ENCODE results near the gene EVPL. TPM values are rescaled to one million over a fixed set of nuclear protein-coding genes. Genes with fewer than 3 reads are reported as not detected.

EVPL gene
- polyA plus RNA-seq, 1 donor = 63.2 TPM

- H3K27me3 ChIP-seq (ENCODE audit: control insufficient read depth, insufficient read depth, low read length) = no peaks in the 10 kb centered on the region
- H3K4me1 ChIP-seq (ENCODE audit: control insufficient read depth, insufficient read depth, low read length) = peaks cover 7% of the 10 kb centered on the region
- 100% methylated on average over 3 of the region's 56 CpGs for WGBS (ENCODE audit: insufficient coverage, low lambda C conversion rate)
- H3K9me3 ChIP-seq (ENCODE audit: control insufficient read depth, low read depth, low read length) = peaks cover 20% of the 10 kb centered on the region
- no peak for DNase-seq
- no peak overlapping the region for H3K4me3 ChIP-seq (ENCODE audit: low read length)
- peaks cover 76% of the 10 kb centered on the region for H3K36me3 ChIP-seq (ENCODE audit: control insufficient read depth, insufficient read depth, low read length)
- no peak overlapping the region for H3K27ac ChIP-seq (ENCODE audit: low read length)
Measured at GRCh38 chr17:76008630-76009425, 18.3 kb downstream of the EVPL start.

GRCh38 chr17:76008208-76008607 is 18.9 kb downstream of the EVPL start:
- H3K27me3 ChIP-seq (ENCODE audit: control insufficient read depth, insufficient read depth, low read length) = no peaks in the 10 kb centered on the region
- H3K9me3 ChIP-seq (ENCODE audit: control insufficient read depth, low read depth, low read length) = peaks cover 20% of the 10 kb centered on the region
- WGBS (ENCODE audit: insufficient coverage, low lambda C conversion rate) = no CpG with 5 or more reads among the region's 36 CpGs
- DNase-seq = no peak
- no peak overlapping the region for H3K27ac ChIP-seq (ENCODE audit: low read length)
- peaks cover 71% of the 10 kb centered on the region for H3K36me3 ChIP-seq (ENCODE audit: control insufficient read depth, insufficient read depth, low read length)
- no peak overlapping the region for H3K4me3 ChIP-seq (ENCODE audit: low read length)
- H3K4me1 ChIP-seq (ENCODE audit: control insufficient read depth, insufficient read depth, low read length) = peaks cover 12% of the 10 kb centered on the region

- peaks cover 16% of the 10 kb centered on the region for H3K4me1 ChIP-seq (ENCODE audit: control insufficient read depth, insufficient read depth, low read length)
- no peaks in the 10 kb centered on the region for H3K27me3 ChIP-seq (ENCODE audit: control insufficient read depth, insufficient read depth, low read length)
- H3K4me3 ChIP-seq (ENCODE audit: low read length) = no peak overlapping the region
- WGBS (ENCODE audit: insufficient coverage, low lambda C conversion rate) = no CpG with 5 or more reads among the region's 16 CpGs
- H3K36me3 ChIP-seq (ENCODE audit: control insufficient read depth, insufficient read depth, low read length) = peaks cover 71% of the 10 kb centered on the region
- DNase-seq = no peak
- no peak overlapping the region for H3K27ac ChIP-seq (ENCODE audit: low read length)
- H3K9me3 ChIP-seq (ENCODE audit: control insufficient read depth, low read depth, low read length) = peaks cover 20% of the 10 kb centered on the region
Measured at GRCh38 chr17:76007850-76008165, 19.3 kb downstream of the EVPL start.

GRCh38 chr17:76007131-76007849 is 19.8 kb downstream of the EVPL start:
- no peak overlapping the region for H3K27ac ChIP-seq (ENCODE audit: low read length)
- no CpG with 5 or more reads among the region's 39 CpGs for WGBS (ENCODE audit: insufficient coverage, low lambda C conversion rate)
- no peaks in the 10 kb centered on the region for H3K27me3 ChIP-seq (ENCODE audit: control insufficient read depth, insufficient read depth, low read length)
- DNase-seq = no peak
- H3K9me3 ChIP-seq (ENCODE audit: control insufficient read depth, low read depth, low read length) = peaks cover 20% of the 10 kb centered on the region
- no peak overlapping the region for H3K4me3 ChIP-seq (ENCODE audit: low read length)
- peaks cover 18% of the 10 kb centered on the region for H3K4me1 ChIP-seq (ENCODE audit: control insufficient read depth, insufficient read depth, low read length)
- H3K36me3 ChIP-seq (ENCODE audit: control insufficient read depth, insufficient read depth, low read length) = peaks cover 74% of the 10 kb centered on the region

- no peak overlapping the region for H3K4me3 ChIP-seq (ENCODE audit: low read length)
- peak; percentile 49 to 51 for DNase-seq
- H3K27ac ChIP-seq (ENCODE audit: low read length) = no peak overlapping the region
- H3K4me1 ChIP-seq (ENCODE audit: control insufficient read depth, insufficient read depth, low read length) = peaks cover 24% of the 10 kb centered on the region
- peaks cover 22% of the 10 kb centered on the region for H3K9me3 ChIP-seq (ENCODE audit: control insufficient read depth, low read depth, low read length)
- no peaks in the 10 kb centered on the region for H3K27me3 ChIP-seq (ENCODE audit: control insufficient read depth, insufficient read depth, low read length)
- peaks cover 71% of the 10 kb centered on the region for H3K36me3 ChIP-seq (ENCODE audit: control insufficient read depth, insufficient read depth, low read length)
- WGBS (ENCODE audit: insufficient coverage, low lambda C conversion rate) = no CpG with 5 or more reads among the region's 16 CpGs
Measured at GRCh38 chr17:76005263-76006149, 21.6 kb downstream of the EVPL start.

GRCh38 chr17:76004750-76005262 is 22.3 kb downstream of the EVPL start:
- no peak for DNase-seq
- no peak overlapping the region for H3K27ac ChIP-seq (ENCODE audit: low read length)
- H3K4me1 ChIP-seq (ENCODE audit: control insufficient read depth, insufficient read depth, low read length) = peaks cover 28% of the 10 kb centered on the region
- WGBS (ENCODE audit: insufficient coverage, low lambda C conversion rate) = no CpG with 5 or more reads among the region's 8 CpGs
- peaks cover 22% of the 10 kb centered on the region for H3K9me3 ChIP-seq (ENCODE audit: control insufficient read depth, low read depth, low read length)
- H3K27me3 ChIP-seq (ENCODE audit: control insufficient read depth, insufficient read depth, low read length) = no peaks in the 10 kb centered on the region
- no peak overlapping the region for H3K4me3 ChIP-seq (ENCODE audit: low read length)
- peaks cover 71% of the 10 kb centered on the region for H3K36me3 ChIP-seq (ENCODE audit: control insufficient read depth, insufficient read depth, low read length)

- H3K27me3 ChIP-seq (ENCODE audit: control insufficient read depth, insufficient read depth, low read length) = no peaks in the 10 kb centered on the region
- peaks cover 13% of the 10 kb centered on the region for H3K9me3 ChIP-seq (ENCODE audit: control insufficient read depth, low read depth, low read length)
- peaks cover 64% of the 10 kb centered on the region for H3K36me3 ChIP-seq (ENCODE audit: control insufficient read depth, insufficient read depth, low read length)
- no peak overlapping the region for H3K4me3 ChIP-seq (ENCODE audit: low read length)
- H3K4me1 ChIP-seq (ENCODE audit: control insufficient read depth, insufficient read depth, low read length) = peaks cover 32% of the 10 kb centered on the region
- H3K27ac ChIP-seq (ENCODE audit: low read length) = peak overlapping the region; percentile 78
- no CpG with 5 or more reads among the region's 6 CpGs for WGBS (ENCODE audit: insufficient coverage, low lambda C conversion rate)
- no peak for DNase-seq
Measured at GRCh38 chr17:76003915-76004314, 23.2 kb downstream of the EVPL start.

GRCh38 chr17:76002100-76002499 is 25.0 kb downstream of the EVPL start:
- no peak for DNase-seq
- WGBS (ENCODE audit: insufficient coverage, low lambda C conversion rate) = no CpG with 5 or more reads among the region's 12 CpGs
- H3K9me3 ChIP-seq (ENCODE audit: control insufficient read depth, low read depth, low read length) = peaks cover 2% of the 10 kb centered on the region
- H3K27ac ChIP-seq (ENCODE audit: low read length) = no peak overlapping the region
- H3K4me1 ChIP-seq (ENCODE audit: control insufficient read depth, insufficient read depth, low read length) = peaks cover 50% of the 10 kb centered on the region
- no peaks in the 10 kb centered on the region for H3K27me3 ChIP-seq (ENCODE audit: control insufficient read depth, insufficient read depth, low read length)
- H3K36me3 ChIP-seq (ENCODE audit: control insufficient read depth, insufficient read depth, low read length) = peaks cover 54% of the 10 kb centered on the region
- no peak overlapping the region for H3K4me3 ChIP-seq (ENCODE audit: low read length)

GRCh38 chr17:76000755-76001521 is 26.2 kb downstream of the EVPL start, which contains the start of gene CDK3:
TSS of gene CDK3 (plus strand) at chr17:76000855. CDS start at chr17:76001426, 571 bp downstream.
- WGBS (ENCODE audit: insufficient coverage, low lambda C conversion rate) = no CpG with 5 or more reads among the region's 21 CpGs

More at GRCh38 chr17:76000755-76001521, 26.2 kb downstream of the EVPL start, which contains the start of gene CDK3:
- Histone ChIP-seq H3K27me3 (ENCODE audit: control insufficient read depth, insufficient read depth, low read length) (no peaks in the 10 kb centered on the region), H3K36me3 (ENCODE audit: control insufficient read depth, insufficient read depth, low read length) (peaks cover 42% of the 10 kb centered on the region), H3K4me3 (ENCODE audit: low read length) (no peak within 1 kb of the TSS), H3K27ac (ENCODE audit: low read length) (no peak within 1 kb of the TSS), H3K4me1 (ENCODE audit: control insufficient read depth, insufficient read depth, low read length) (peaks cover 61% of the 10 kb centered on the region), H3K9me3 (ENCODE audit: control insufficient read depth, low read depth, low read length) (peaks cover 2% of the 10 kb centered on the region)
- no peak for DNase-seq
